Endodermal cell (in vitro differentiated cells): ENCODE measurements around the gene ASS1. TPM values are rescaled to one million over a fixed set of nuclear protein-coding genes. Genes with fewer than 3 reads are reported as not detected.

Experiments
- DNase-seq: peaks from one replicate; pipeline ENCODE4 v3.0.0-alpha.2; 2017
- H3K27ac ChIP-seq: 2 replicates; pipeline ENCODE4 v1.5.1; 2013; ENCODE audit warnings: mild to moderate bottlenecking, low read depth, low read length, moderate library complexity
- H3K27me3 ChIP-seq: 2 replicates; pipeline ENCODE4 v1.6.1; 2013; ENCODE audit warnings: mild to moderate bottlenecking, low read length, moderate library complexity; ENCODE audit not compliant: insufficient read depth, control insufficient read depth, poor library complexity, severe bottlenecking
- H3K36me3 ChIP-seq: 2 replicates; pipeline ENCODE4 v1.7.0; 2013; ENCODE audit warnings: mild to moderate bottlenecking, low read length, moderate library complexity; ENCODE audit not compliant: control insufficient read depth, insufficient read depth
- H3K4me1 ChIP-seq: one replicate; pipeline ENCODE4 v1.7.0; 2013; ENCODE audit warnings: low read length; ENCODE audit not compliant: control insufficient read depth, insufficient read depth
- H3K4me3 ChIP-seq: 2 replicates; pipeline ENCODE4 v1.5.1; 2013; ENCODE audit warnings: mild to moderate bottlenecking, low read length, moderate library complexity
- H3K9ac ChIP-seq: 2 replicates; pipeline ENCODE4 v1.6.1; 2013; ENCODE audit warnings: mild to moderate bottlenecking, low read length, moderate library complexity; ENCODE audit not compliant: poor library complexity, severe bottlenecking; ENCODE audit errors: extremely low read depth
- H3K9me3 ChIP-seq: 2 replicates; pipeline ENCODE4 v1.6.1; 2013; ENCODE audit warnings: mild to moderate bottlenecking, low read length, moderate library complexity; ENCODE audit not compliant: control insufficient read depth
- H3K27ac Mint-ChIP-seq: 2 replicates; pipeline ENCODE4 v1.8.0; 2020; ENCODE audit warnings: mixed read lengths
- H3K27me3 Mint-ChIP-seq: 2 replicates; pipeline ENCODE4 v1.8.0; 2021; ENCODE audit warnings: mild to moderate bottlenecking, mixed read lengths; ENCODE audit not compliant: insufficient read depth
- H3K36me3 Mint-ChIP-seq: 2 replicates; pipeline ENCODE4 v1.8.0; 2020; ENCODE audit warnings: low read depth, mixed read lengths
- H3K4me1 Mint-ChIP-seq: 2 replicates; pipeline ENCODE4 v1.8.0; 2020; ENCODE audit warnings: mixed read lengths
- H3K4me3 Mint-ChIP-seq: 2 replicates; pipeline ENCODE4 v1.8.0; 2020; ENCODE audit warnings: mild to moderate bottlenecking, moderate library complexity, mixed read lengths
- H3K9me3 Mint-ChIP-seq: 2 replicates; pipeline ENCODE4 v1.8.0; 2020; ENCODE audit warnings: mild to moderate bottlenecking, mixed read lengths
- WGBS, 2 experiments: methylation state at CpG; one replicate each; pipeline versions ENCODE4 v1.1.5 to v1.1.7; 2013; ENCODE audit warnings: missing lambda C conversion rate in 2 of 2, mixed read lengths in 1 of 2; ENCODE audit not compliant: insufficient coverage in 1 of 2, insufficient read length in 1 of 2; 5-methylcytosine and 5-hydroxymethylcytosine counted together
- total RNA-seq, 2 donors: library from RNA; stranded (reverse); fragmentation: NEBNext Ultra II Directional in 1 of 2; extraction: Animal tissue kit (Norgen Biotek cat#: 25700) in 1 of 2; gene quantifications; 2 replicates in 1 of 2; 3 replicates in 1 of 2; pipeline ENCODE4 v1.2.1, GENCODE V29; 2021
- TF ChIP-seq, protein P1 (sequence below): fragments of 200-600 bp; sonication (generic); conservative IDR thresholded peaks from 2 replicates; pipeline ENCODE4 v1.5.0; 2021; ENCODE audit warnings: antibody characterized with exemption, mild to moderate bottlenecking

The ASS1 gene
- total RNA-seq, 2 donors from 2014 or later, result 30.9 to 57.2 TPM

DNA sequence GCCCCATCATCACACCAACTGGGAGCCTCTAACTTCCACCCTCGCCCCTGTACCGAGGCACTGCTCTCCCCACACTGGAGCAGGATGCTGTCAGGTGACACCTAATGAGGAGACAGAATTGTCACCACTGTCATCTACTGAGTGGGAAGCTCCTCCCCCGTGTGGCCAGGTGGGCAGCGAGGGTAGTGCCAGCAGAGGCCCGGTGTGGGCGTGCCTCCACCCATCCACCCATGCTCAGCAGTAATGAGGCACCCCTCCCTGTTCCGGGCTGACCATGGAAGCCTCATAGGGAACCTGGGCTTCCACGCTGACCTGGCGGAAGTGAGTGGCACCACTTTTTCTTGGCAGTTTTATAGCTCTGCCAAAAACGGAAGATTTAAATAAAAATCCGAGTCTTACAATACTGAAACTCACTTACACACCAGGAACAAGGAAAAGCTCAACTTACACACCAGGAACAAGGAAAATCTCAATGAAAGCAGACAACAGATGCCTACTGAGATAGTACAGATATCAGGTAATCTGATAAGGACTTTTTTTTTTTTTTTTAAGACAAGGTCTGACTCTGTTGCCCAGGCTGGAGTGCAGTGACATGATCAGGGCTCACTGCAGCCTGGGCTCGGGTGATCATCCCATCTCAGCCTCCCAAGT is 30.6 kb upstream of the ASS1 start:
- WGBS, 2 experiments, result 95 to 100% methylated on average over 6 to 12 of the region's 12 CpGs
- no peak overlapping the region for H3K4me3 ChIP-seq
- Mint-ChIP-seq H3K4me1 (no peaks in the 10 kb centered on the region), H3K4me3 (no peak overlapping the region), H3K9me3 (no peaks in the 10 kb centered on the region), H3K36me3 (no peaks in the 10 kb centered on the region), H3K27ac (no peak overlapping the region), H3K27me3 (no peaks in the 10 kb centered on the region)
- H3K4me1 ChIP-seq, result no peaks in the 10 kb centered on the region
- no peak overlapping the region for H3K9ac ChIP-seq
- H3K27ac ChIP-seq, result no peak overlapping the region
- H3K27me3 ChIP-seq, result no peaks in the 10 kb centered on the region
- no peak for DNase-seq
- H3K9me3 ChIP-seq, result no peaks in the 10 kb centered on the region
- TF ChIP-seq, protein P1, sequence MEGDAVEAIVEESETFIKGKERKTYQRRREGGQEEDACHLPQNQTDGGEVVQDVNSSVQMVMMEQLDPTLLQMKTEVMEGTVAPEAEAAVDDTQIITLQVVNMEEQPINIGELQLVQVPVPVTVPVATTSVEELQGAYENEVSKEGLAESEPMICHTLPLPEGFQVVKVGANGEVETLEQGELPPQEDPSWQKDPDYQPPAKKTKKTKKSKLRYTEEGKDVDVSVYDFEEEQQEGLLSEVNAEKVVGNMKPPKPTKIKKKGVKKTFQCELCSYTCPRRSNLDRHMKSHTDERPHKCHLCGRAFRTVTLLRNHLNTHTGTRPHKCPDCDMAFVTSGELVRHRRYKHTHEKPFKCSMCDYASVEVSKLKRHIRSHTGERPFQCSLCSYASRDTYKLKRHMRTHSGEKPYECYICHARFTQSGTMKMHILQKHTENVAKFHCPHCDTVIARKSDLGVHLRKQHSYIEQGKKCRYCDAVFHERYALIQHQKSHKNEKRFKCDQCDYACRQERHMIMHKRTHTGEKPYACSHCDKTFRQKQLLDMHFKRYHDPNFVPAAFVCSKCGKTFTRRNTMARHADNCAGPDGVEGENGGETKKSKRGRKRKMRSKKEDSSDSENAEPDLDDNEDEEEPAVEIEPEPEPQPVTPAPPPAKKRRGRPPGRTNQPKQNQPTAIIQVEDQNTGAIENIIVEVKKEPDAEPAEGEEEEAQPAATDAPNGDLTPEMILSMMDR, result no peak
- no peaks in the 10 kb centered on the region for H3K36me3 ChIP-seq

DNA sequence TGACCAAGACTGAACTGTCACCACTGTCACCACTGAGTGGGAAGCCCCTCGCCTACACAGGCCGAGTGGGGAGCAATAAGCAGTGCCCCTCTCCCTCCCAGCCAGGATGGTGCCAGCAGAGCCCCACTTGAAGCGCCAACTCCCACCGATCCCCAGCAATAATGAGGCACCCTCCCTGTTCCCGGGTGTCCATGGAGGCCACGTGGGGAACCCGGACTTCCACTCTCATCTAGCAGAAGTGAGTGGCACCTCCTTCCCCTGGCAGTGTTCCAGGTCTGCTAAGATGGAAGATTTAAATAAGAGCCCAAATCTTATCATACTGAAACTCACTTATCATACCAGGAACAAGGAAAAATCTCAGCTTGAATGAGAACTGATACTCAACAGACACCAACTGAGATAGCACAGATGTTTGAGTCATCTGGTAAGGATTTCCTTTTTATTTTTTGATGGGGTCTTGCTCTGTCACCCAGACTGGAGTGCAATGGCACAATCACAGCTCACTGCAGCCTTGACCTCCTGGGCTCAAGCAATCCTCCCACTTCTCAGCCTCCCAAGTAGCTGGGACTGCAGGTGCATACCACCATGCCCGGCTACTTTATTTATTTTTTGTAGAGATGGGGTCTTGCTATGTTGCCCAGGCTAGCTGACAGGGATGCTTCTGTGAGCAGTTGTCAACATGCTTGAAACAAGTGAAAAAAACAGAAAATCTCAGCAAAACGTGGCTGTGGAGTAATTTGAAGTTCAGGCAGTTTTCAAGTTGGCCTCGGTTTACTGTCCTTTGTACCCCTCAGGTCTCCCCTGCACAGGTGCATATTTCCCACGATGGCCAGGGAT is 29.6 kb upstream of the ASS1 start:
- H3K9ac ChIP-seq, result no peak overlapping the region
- H3K27ac ChIP-seq, result no peak overlapping the region
- no peaks in the 10 kb centered on the region for H3K9me3 ChIP-seq
- DNase-seq, result no peak
- TF ChIP-seq, protein P1, result no peak
- H3K36me3 Mint-ChIP-seq, result no peaks in the 10 kb centered on the region
- H3K27me3 ChIP-seq, result no peaks in the 10 kb centered on the region
- H3K27ac Mint-ChIP-seq, result no peak overlapping the region
- no peak overlapping the region for H3K4me3 ChIP-seq
- no peaks in the 10 kb centered on the region for H3K36me3 ChIP-seq
- WGBS, 2 experiments, result 93 to 98% methylated on average over 8 to 11 of the region's 11 CpGs
- no peak overlapping the region for H3K4me3 Mint-ChIP-seq
- H3K27me3 Mint-ChIP-seq, result no peaks in the 10 kb centered on the region
- peaks cover 4% of the 10 kb centered on the region for H3K9me3 Mint-ChIP-seq
- no peaks in the 10 kb centered on the region for H3K4me1 ChIP-seq
- no peaks in the 10 kb centered on the region for H3K4me1 Mint-ChIP-seq

GRCh38 chr9:130417602-130418001 is 27.2 kb upstream of the ASS1 start:
- no peaks in the 10 kb centered on the region for H3K4me1 ChIP-seq
- DNase-seq, result peak; percentile 82

More at GRCh38 chr9:130417602-130418001, 27.2 kb upstream of the ASS1 start:
- Mint-ChIP-seq H3K4me3 (no peak overlapping the region), H3K27ac (no peak overlapping the region), H3K9me3 (peaks cover 4% of the 10 kb centered on the region), H3K36me3 (no peaks in the 10 kb centered on the region), H3K27me3 (no peaks in the 10 kb centered on the region), H3K4me1 (peaks cover 10% of the 10 kb centered on the region)
- Histone ChIP-seq H3K27ac (no peak overlapping the region), H3K27me3 (peaks cover 5% of the 10 kb centered on the region), H3K9ac (no peak overlapping the region), H3K4me3 (no peak overlapping the region), H3K9me3 (no peaks in the 10 kb centered on the region), H3K36me3 (no peaks in the 10 kb centered on the region)
- TF ChIP-seq, protein P1, result peak; percentile 62
- 79 to 83% methylated on average over 4 to 5 of the region's 5 CpGs for WGBS, 2 experiments
